Bronchial epithelial cell (primary cell): Measurements from ENCODE around the gene B4GALT7. TPM values are rescaled to one million over a fixed set of nuclear protein-coding genes. Genes with fewer than 3 reads are reported as not detected.
"Not testable (repeated sequence)": the region's sequence is repeated elsewhere in the genome, so short reads cannot be mapped to it uniquely, and the experiment has no call there.

Source experiments
- DNase-seq: peaks from one replicate; pipeline ENCODE4 v3.0.0-alpha.2; 2010; ENCODE audit warnings: low read depth
- FAIRE-seq: peaks from 2 replicates; lab custom pipeline; 2011; peaks lifted over from hg19 to GRCh38; lab: Jason Lieb, UNC
- H3K27me3 ChIP-seq: 2 replicates; pipeline ENCODE4 v1.5.1; 2011; ENCODE audit warnings: low read length; ENCODE audit not compliant: control insufficient read depth, insufficient read depth
- H3K36me3 ChIP-seq: 2 replicates; pipeline ENCODE4 v1.5.1; 2011; ENCODE audit warnings: low read length; ENCODE audit not compliant: control insufficient read depth, insufficient read depth
- H3K4me3 ChIP-seq: 2 replicates; pipeline ENCODE4 v1.5.1; 2011; ENCODE audit warnings: mild to moderate bottlenecking, low read depth, low read length, control low read depth
- total RNA-seq: library from RNA; depleted of rRNA; stranded (reverse); fragments of >200 nt; gene quantifications from 2 replicates; pipeline ENCODE4 v1.2.1, GENCODE V29; 2014

The B4GALT7 gene
- total RNA-seq, 1 donor from 2014 or later, result 36.9 TPM

DNA sequence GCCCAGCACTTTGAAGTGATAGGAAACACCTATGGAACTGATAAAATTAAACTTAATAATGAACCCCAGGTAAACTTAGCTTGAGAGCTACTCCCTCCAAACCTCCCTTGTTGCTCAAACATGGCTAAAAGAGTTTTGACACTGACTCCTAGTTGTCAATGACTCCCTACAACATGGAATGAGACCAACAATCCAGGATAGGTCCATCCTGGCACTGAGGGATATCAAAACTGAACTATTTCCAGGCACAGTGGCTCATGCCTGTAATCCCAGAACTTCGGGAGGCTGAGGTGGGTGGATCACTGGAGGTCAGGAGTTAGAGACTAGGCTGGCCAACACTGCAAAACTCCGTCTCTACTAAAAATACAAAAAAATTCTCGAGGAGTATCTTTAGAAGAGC, 58.6 kb downstream of the B4GALT7 start:
- H3K36me3 ChIP-seq, FAIRE-seq, H3K27me3 ChIP-seq: not testable (repeated sequence)

More for the DNA sequence above, 58.6 kb downstream of the B4GALT7 start:
- DNase-seq, H3K4me3 ChIP-seq: not testable (repeated sequence)

Other genes starting within 250 kb of the B4GALT7 start
- gene LMAN2, start 248.5 kb upstream of the B4GALT7 start, total RNA-seq, result 362 and 444 TPM in 2 replicates
- 6.8 and 8.4 TPM in 2 replicates for gene RGS14, start 242.2 kb upstream of the B4GALT7 start, total RNA-seq
- gene SLC34A1, start 215.7 kb upstream of the B4GALT7 start, total RNA-seq, result not detected in 2 replicates
- not detected in 2 replicates for gene PFN3, start 199.5 kb upstream of the B4GALT7 start, total RNA-seq
- 5.0 and 7.9 TPM in 2 replicates for gene F12, start 190.6 kb upstream of the B4GALT7 start, total RNA-seq
- 22.9 and 41.1 TPM in 2 replicates for gene GRK6, start 173.5 kb upstream of the B4GALT7 start, total RNA-seq
- 3.1 and 5.0 TPM in 2 replicates for gene PRR7, start 153.3 kb upstream of the B4GALT7 start, total RNA-seq
- gene DBN1, start 126.5 kb upstream of the B4GALT7 start, total RNA-seq, result 58.7 and 71.7 TPM in 2 replicates
- 19.5 and 26.2 TPM in 2 replicates for gene PDLIM7, start 102.5 kb upstream of the B4GALT7 start, total RNA-seq
- 0.53 and 1.4 TPM in 2 replicates for gene DOK3, start 90.3 kb upstream of the B4GALT7 start, total RNA-seq
- gene DDX41, start 83.2 kb upstream of the B4GALT7 start, total RNA-seq, result 108 and 250 TPM in 2 replicates
- gene FAM193B, start 45.6 kb upstream of the B4GALT7 start, total RNA-seq, result 14.0 and 17.2 TPM in 2 replicates
- 184 and 203 TPM in 2 replicates for gene TMED9, start 7.9 kb upstream of the B4GALT7 start, total RNA-seq
- 0.26 and 0.64 TPM in 2 replicates for gene FAM153A, start 182.8 kb downstream of the B4GALT7 start, total RNA-seq